GM18867 (cell line): ENCODE results near the gene YPEL1.
"Not testable (repeated sequence)": the region's sequence is repeated elsewhere in the genome, so short reads cannot be mapped to it uniquely, and the experiment has no call there.

Source experiments
- ATAC-seq: cut with Tn5 transposase; IDR thresholded peaks from one replicate; pipeline ENCODE4 v1.9.1; 2021; ENCODE audit warnings: mild to moderate bottlenecking, moderate library complexity; ENCODE audit not compliant: unreplicated experiment

YPEL1 gene

DNA sequence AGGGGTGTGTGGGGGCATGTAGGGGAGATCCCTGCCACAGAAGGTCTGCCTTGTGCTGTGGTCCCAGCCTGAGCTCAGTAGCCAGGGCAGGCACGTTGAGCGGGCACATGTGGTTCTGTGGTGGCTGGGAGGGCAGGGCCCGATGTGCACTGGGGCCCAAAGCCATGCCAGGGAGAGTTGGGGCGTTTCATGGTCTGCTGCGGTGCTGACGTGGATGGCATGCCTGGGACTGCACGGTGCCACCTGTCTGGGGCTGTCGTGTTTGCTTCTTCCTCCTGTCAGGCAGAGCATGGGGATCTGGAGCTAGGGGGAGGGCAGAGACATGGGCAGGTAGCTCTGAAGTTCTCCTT, 50.5 kb downstream of the YPEL1 start:
- no peak for ATAC-seq

GRCh38 chr22:21684492-21685163, 51.0 kb downstream of the YPEL1 start:
- no peak for ATAC-seq

- ATAC-seq: no peak
These were observed 52.2 kb downstream of the YPEL1 start for GRCh38 chr22:21683401-21683811.

DNA sequence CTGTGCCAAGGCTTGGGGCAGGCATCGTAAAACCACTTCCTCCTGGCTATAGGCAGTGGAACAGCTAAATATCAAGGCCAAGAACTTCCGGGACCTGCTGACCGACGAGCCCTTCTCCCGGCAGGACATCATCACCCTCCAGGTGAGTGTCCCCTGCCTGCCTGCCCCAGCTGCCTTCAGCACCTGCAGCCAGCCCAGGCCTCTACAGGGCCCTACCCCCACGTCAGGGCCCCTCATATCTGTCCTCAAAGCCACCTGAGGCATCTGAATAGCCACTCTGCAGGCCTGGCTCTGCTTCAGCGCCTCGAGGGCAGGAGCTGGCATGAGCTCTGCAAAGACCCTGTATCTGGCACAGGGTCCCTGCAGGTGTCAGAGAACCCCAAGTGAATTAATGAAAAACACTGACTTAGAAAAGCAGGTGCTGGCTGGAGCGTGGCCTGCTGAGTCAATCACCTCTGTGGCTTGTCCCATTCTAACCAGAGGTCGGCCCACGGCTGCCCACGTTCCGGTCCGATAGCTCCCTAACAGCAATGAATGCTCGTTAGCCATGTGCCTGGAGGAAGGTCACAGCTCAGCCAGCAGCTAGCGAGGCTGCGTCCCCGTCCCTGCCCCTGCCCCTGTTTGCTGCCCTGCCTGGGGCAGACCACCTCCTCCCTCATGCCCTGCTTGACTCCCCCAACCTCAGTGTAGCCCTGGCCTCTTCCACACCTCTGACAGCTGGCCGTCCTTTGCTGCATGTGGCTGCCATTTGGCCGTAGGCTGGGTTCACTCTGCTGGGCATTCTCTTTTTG, 53.0 kb downstream of the YPEL1 start:
- no peak for ATAC-seq

GRCh38 chr22:21681566-21682370, 53.8 kb downstream of the YPEL1 start:
- no peak for ATAC-seq

GRCh38 chr22:21680830-21681565, 54.6 kb downstream of the YPEL1 start:
- no peak for ATAC-seq

DNA sequence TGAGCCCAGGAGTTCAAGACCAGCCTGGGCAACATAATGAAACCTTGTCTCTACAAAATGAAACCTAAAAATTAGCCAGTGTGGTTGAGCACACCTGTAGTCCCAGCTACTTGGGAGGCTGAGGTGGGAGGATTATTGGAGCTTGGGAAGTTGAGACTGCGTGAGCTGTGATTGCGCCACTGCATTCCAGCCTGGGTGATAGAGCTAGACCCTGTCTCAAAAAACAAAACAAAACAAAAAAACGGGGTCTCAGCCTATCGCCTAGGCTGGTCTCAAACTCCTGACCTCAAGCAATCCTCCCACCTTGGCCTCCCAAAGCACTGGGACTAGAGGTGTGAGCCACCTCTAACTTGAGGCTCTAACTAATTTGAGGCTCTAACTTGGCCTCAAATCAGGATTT, 56.2 kb downstream of the YPEL1 start:
- ATAC-seq: no peak

- not testable (repeated sequence) for ATAC-seq
These were observed 56.8 kb downstream of the YPEL1 start for GRCh38 chr22:21678842-21679241.

DNA sequence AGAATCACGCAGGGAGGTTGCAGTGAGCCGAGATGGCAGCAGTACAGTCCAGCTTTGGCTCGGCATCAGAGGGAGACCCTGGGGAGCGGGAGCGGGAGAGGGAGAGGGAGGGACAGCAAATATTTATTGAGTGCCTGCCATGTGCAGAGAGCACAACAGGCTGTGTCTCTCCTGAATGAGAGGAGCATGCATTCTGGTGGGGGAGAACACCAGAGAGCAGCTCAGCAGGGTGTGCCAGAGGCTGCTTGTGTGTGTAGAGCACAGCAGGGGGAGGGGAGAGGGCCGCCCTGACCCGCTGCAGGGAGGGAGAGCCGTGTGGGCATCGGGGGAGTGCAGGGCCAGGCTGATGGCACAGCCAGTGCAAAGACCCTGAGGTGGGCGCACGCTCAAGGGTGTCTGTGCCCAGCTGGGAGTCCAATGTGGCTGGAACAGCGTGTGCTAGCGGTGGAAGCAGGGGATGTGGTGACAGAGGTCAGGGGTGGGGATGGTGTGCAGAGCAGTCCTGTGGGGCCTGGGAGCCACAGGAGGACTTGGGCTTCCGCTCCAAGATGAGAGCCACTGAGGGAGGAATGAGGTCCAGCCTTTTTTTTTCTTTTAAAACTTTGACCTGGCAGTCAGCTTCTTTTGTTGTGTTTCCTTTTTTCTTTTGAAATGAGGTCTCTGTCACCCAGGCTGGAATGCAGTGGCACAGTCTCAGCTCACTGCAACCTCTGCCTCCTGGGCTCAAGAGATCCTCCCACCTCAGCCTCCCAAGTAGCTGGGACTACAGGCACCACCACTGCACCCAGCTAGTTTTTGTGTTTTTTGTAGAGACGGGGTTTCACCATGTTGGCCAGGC, 57.8 kb downstream of the YPEL1 start:
- ATAC-seq: no peak

GRCh38 chr22:21674638-21675245, 60.9 kb downstream of the YPEL1 start:
- ATAC-seq: no peak

GRCh38 chr22:21673534-21674321, 61.9 kb downstream of the YPEL1 start:
- ATAC-seq: no peak

DNA sequence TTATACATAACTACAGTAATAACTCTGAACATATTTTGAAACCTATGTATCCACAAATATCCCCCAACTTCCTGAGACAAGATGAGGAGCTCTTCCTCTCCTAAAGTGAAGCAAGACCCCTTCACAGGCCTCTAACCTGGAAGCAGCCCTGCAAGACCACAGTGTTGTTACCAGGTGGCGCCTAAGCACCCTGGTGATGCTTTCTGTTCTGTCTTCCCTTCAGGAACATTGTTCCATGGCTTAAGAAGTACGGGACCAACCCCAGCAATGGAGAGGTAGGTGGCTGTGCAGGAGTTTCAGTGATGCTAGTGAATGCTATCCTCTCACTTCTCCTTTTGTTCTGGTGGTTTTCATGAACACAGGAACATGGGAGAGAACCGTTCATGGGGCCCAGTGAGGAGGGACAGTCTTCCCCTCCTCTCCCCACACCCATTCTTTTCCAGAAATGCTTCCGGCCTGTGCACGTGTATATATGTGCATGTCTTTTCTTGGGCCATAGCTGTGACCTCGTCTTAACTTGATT, 63.4 kb downstream of the YPEL1 start:
- no peak for ATAC-seq

- no peak for ATAC-seq
These were observed 66.6 kb downstream of the YPEL1 start for GRCh38 chr22:21669026-21669425.

DNA sequence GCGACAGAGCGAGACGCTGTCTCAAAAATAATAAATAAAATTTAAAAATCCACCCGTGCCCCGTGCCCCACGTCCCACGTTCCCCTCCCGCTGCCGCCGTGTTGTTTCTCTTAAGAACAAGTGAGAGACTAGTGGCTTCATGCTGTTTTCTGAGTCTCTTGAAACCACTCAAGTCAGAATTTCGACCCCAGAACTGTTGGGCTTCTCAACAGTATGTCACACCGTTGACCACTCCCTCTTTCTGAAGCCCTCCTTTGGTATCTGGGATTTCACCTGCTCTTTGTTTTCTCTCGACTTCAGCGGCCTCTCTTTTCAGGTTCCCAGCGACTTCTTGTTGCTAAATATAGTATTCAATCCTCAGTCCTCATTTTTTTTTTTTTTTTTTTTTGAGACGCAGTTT, 68.8 kb downstream of the YPEL1 start:
- no peak for ATAC-seq

DNA sequence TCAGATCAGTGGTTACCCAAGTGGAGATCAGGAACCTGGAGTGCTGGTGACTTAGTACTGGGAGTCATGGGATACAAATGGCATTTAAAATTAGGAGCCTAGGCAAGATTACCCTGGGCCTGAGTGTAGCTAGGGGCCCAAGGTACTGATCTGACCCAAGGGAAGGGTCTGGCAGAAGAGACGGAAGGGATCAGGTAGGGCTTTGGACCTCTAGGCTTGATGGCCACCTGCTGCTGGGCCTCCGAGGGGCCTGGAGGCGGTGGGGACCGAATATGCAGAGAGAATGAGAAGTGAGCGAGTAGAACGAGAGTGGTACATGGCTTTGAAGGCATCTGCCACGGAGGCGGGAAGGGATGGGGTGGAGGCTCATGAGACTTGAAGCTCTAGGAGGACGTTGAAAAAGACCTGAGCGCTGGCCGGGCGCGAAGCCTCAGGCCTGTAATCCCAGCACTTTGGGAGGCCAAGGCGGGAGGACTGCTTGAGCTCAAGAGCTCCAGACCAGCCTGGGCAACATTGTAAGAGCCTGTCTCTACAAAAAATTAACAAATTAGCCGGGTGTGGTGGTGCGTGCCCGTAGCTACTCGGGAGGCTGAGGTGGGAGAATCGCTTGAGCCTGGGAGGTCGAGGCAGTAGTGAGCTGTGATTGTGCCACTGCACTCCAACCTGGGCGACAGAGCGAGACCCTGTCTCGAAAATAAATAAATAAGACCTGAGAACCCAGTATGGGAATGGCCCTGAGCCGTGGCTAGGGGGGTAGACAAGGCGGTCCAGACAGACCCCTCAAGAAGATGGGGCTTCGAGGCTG, 70.3 kb downstream of the YPEL1 start:
- ATAC-seq: no peak

DNA sequence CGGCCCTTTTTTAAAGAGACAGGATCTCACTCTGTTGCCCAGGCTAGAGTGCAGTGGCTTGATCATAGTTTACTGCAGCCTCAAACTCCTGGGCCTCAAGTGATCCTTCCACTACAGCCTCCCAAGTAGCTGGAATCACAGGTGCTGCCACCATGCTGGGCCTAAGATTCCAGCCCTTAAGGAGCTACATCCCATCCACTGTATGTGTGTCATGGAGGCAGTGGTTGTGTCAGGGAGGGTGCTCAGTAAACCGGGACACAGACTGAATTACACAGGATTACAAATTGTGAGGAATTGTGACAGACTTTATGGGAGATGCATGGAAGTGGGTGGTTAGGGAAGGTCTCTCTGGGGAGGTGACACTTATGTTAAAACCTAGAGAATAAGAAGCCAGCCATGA, 71.9 kb downstream of the YPEL1 start:
- no peak for ATAC-seq

- ATAC-seq: no peak
These were observed 73.6 kb downstream of the YPEL1 start for GRCh38 chr22:21661991-21662390.

GRCh38 chr22:21660904-21661303, 74.7 kb downstream of the YPEL1 start:
- ATAC-seq: no peak
